LHCN-M2 (cell line): ENCODE results near the gene FOXD4. TPM values are rescaled to one million over a fixed set of nuclear protein-coding genes. Genes with fewer than 3 reads are reported as not detected.
"Not testable (repeated sequence)": the region's sequence is repeated elsewhere in the genome, so short reads cannot be mapped to it uniquely, and the experiment has no call there.

Experiments used
- DNase-seq: peaks from one replicate; pipeline ENCODE4 v3.0.0-alpha.2; 2012; ENCODE audit warnings: low read depth
- polyA plus RNA-seq: library from polyadenylated mRNA; unstranded; fragments of >200 nt; gene quantifications from one replicate; pipeline ENCODE4 v1.2.1, GENCODE V29; 2012; ENCODE audit warnings: missing spikeins
- total RNA-seq: library from RNA; depleted of rRNA; stranded (reverse); fragments of >200 nt; gene quantifications from 2 replicates; pipeline ENCODE4 v1.2.3, GENCODE V29; 2014; rRNA removed

FOXD4 gene
- total RNA-seq, result 0.06 and 0.52 TPM in 2 replicates
- 0.13 TPM for polyA plus RNA-seq

DNA sequence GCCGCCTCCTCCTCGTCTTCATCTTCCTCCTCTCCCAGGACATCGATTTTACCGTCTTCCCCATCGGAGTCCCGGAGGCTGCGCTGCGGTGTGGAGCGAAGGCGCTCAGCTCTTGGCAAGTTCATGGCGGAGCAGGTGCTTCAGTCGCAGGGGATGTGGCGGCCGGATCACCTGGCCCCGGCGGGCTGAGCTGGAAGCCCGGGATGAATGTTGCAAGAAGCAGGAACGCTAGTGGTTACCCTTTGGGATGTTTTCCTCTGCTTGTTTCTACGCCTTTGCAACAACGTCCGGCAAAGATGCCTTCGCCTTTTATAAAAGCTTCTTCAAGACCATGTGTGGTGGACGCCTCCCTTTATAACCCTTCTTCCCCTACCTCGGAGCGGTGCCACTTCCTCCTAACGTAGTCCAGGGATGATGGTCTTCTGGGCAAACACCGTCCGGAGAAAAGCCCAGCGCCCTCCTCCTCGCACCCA, at the start of gene FOXD4:
Gene FOXD4 (minus strand): TSS at position 423 of the 473 bp plus-strand sequence. CDS start 298 bp downstream, at position 125.
- not testable (repeated sequence) for DNase-seq

DNA sequence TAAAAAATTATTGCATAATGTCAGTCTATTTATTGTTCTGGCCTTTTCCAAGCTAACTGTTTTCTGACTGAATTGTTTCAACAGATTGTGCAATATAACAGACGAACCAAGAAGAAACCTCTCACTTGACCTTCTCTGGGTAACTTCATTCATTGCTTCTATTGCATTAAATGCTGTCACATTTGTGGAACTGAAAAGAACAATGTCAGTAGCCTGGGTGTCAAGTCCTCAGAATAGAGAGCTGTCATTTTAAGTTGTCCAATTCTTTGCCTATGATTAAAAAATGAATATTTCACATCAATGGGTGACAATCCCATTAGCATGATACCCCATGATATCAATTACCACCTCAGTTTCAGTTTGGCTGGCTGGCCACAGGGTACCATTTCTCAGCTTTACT, 41.7 kb upstream of the FOXD4 start:
- DNase-seq, result not testable (repeated sequence)

DNA sequence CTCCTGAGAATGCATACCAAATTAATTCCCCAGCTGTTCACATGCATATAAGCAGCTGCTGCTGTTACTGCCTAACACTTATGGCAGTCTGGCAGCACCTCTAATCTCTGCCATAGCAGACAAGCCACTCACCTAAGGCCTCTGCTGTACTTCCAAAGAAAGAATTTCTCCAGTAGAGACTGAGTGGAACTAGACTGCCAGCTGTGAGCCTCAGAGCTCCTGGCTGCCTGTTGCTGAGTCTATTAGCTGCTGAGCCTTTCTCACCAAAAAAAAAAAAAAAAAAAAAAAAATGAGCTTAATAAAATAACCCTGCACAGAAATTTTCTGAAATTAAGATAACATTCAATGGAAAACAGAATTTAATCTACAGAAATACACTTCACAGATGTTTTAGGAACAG, 33.0 kb upstream of the FOXD4 start:
- DNase-seq, result peak; percentile 0

DNA sequence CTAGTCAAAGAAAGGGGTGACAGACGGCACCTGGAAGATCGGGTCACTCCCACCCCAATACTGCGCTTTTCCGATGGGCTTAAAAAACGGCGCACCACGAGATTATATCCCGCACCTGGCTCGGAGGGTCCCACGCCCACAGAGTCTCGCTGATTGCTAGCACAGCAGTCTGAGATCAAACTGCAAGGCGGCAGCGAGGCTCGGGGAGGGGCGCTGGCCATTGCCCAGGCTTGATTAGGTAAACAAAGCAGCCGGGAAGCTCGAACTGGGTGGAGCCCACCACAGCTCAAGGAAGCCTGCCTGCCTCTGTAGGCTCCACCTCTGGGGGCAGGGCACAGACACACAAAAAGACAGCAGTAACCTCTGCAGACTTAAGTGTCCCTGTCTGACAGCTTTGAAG, 21.7 kb upstream of the FOXD4 start:
- DNase-seq, result not testable (repeated sequence)

DNA sequence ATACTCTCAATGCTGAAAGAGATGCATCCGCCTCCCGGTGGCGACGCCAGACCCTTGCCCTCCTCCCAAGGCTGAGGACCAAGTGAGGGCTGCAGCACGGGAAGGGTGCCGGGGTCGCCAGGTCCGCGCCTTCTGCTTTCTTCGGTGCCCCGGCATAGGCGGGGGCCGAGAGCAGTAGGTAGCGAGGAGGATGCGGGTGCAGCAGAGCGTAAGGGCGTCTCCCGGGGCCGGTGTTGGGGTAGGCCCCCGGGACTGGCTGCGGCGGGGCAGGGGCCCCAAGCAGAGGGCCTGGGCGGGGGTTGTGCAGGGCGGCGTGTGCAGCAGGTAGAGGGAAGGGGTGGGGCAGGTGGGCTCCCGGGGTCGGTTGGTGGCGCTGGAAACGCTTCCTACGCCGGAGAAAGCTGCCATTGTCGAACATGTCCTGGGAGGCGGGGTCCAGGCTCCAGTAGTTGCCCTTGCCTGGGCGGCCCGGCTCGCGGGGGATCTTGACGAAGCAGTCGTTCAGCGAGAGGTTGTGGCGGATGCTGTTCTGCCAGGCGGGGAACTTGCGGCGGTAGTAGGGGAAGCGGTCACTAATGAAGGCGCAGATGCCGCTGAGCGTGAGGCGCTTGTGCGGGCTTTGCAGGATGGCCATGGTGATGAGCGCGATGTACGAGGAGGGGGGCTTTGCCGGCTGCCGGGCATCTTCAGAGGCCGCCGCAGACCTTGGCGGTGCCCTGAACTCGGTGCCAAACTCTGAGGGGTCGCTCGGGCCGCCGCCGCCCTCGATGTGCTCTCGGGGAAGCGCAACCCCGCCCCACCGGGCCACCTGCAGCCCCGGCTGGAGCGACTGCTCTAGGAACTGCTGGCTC, 848 bp downstream of the FOXD4 start:
- not testable (repeated sequence) for DNase-seq

DNA sequence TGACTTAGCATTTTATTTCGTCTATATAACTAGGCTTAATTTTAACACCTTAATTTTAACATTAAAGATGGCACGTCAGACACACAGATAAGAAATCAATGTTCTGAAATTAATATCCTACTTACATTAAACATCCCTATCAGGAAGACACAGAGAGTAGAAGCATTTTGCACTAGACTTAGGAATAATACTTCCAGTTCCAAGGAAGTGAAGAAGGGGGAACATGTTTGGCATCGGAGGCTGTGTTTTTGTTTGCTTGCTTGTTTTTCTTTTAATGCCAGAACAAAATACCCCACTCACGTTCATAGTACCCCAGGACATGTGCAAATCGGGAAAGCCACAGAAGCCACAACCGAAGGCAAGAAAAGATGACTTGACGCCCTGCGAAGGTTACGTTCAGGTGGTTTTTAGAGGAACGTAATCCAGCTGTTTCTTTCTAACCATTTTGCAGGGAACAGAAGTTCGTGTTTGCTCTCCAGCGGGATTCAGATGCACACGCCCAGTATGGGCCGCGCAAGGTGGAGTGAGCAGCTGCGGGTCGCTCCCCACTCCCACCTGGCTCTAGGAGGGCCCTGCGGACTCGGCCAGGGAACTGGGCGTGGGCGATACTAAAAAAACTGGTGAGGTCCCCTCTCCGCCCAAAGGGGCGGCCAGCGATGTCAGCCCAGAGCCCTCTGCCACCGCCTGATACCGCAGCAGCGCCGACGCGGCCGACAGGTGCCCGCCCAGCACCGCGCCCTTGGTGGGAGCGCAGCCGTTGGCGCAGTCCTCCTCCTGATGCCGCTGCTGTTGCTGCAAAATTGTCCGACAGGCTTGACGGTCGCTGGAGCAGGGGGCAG, 1.8 kb downstream of the FOXD4 start:
- not testable (repeated sequence) for DNase-seq

DNA sequence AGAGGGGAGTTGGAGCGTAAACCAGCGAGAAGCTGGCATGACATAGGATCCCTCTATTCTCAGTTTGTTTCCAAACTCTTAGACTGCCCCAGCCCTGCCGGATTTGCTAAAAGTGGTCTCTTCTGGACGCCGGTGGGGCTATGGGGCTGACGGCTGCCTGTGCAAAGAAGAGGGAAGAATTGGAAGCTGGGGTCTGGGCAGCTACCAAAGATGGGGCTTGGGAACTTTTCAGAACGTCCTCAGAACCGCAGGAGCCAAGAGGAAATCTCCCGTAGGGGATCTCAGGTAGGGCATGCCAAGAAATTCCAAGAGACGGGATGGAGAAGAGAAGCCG, 3.1 kb downstream of the FOXD4 start:
- DNase-seq, result not testable (repeated sequence)

DNA sequence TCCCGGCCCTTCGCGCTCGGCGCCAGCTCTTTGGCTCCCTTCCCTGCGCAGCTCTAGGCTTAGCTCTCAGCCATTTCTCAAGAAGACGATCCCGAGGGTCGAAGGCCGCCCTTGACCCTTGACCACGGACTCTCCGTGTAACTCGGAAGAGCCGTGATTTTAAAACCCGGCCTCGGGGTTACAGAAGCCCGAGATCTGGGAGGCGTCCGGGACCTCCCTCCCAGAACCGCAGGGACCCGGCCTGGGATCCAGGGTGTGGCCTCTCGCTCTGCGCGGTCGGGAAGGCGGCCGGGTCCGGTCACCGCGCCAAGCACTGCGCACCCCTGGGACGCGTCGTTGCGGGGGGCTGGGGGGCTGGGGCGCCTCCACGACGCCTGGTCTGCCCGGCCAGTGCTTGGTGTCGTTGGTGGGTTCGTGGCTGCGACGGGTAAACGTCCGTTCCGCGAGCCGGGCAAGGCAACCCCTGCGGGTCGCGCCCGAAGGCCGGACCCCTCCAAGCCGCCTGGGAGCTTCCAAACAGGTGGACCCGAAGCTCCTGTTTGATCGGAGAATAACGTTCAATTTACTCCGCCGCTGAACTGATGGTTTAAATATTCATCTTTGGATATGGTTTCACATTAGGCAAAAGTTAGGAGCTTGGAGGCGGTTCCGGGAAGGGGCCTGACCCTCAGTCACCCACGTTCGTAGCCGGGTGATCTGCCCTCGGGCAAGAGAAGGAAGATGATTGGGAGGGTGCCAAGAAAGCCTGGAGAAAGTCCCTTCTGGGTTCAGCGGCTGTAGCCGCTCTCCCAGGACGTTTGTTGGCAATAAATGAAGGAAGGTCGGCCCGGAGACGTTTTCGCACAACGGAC, 3.7 kb downstream of the FOXD4 start:
- peak; percentile 2 for DNase-seq

DNA sequence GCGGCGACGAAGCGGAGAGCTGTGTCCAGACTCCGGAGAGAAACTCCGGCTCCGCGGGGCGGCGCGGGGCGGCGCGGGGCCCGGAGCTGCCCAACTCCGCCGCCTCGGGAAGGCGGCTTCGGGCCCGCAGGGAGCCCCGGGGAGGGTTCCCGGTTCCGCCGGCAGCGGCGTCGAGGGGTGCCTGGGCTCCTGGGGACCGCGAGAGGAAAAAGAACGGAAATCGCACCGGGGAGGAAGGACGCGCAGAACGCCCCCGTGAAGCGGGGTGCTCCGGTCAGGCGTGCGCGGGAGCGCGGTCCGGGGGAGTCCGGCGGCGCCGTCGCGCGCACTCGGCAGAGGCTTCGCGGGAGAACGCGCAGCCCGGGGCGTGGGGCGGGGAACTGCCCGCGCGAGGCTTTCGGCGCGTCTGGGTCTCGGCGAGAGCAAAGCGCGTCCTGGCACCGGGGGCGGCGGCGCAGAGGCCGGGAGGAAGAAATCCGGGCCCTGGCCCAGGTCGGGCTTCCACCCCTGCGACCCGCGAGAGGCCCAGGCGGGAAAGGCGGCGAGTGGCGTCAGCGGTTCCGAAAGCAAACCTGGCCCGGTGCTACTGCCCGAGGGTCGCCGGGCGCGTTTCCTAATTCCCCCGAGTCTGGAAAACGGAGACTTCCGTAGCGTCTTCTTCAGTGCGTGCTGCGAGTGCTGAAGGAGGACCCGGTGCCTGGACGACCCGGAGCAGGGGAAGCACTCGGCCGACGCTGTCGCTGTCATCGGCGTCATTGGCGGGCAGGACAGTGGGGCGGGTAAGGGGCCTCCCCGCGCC, 4.5 kb downstream of the FOXD4 start:
- peak; percentile 1 for DNase-seq

DNA sequence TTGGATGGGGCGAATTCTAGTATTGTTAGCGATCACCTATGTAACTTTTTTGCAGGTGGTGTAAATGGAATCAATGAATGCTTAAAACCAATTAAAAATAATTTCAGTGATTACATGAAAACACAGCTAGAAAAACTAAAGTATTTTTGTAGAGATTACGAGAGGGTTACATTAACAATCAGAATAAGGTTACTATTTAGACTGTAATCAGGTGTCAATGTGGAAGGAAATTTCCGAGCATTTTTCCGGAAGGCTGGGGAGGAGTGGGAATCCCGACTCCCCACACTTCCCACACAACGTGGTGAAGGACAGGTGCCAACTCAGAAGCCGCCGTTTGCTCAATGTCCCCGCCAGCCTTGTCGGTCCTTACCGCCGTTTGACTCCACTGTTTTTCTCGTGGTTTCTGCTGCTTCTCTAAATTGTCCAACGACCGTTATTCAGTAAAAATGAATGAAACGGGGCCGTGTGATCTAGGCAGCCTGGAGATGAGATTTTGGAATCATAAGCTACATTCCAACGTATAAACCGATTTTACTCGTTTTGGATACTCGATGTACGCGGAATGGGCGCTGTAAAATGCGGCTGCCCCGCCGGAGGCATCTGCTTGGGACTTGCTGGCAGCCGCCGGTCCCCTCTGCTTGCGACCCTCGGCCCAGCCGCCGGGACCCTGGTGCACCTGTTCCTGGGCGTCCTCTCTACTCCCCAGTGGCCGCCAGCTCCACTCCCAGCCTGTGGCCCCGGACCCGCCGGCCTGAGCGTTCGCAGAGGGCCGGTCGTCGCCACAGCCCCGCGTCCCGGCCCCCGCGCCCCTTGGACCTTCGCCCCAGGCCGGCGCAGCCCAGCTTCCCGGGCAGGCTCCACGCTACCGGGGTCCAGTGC, 5.4 kb downstream of the FOXD4 start:
- DNase-seq, result peak; percentile 1

DNA sequence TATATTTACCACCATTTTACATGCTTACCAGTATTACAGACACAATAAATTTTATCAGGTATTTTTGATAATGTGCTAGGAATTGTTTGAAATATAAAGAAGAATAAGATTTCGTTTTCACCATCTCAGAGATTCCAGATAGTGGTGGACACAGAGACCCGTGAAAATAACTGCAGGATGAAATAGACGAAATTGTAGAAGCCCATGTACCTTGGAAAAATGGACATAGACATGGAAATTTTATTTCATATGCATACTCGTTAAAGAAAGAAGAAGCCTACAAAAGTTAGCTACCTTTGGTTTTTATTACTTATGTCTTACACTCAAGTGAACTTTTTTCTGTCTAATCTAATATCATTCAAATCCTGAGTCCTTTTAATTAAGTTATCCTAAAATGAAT, 7.5 kb downstream of the FOXD4 start:
- not testable (repeated sequence) for DNase-seq

DNA sequence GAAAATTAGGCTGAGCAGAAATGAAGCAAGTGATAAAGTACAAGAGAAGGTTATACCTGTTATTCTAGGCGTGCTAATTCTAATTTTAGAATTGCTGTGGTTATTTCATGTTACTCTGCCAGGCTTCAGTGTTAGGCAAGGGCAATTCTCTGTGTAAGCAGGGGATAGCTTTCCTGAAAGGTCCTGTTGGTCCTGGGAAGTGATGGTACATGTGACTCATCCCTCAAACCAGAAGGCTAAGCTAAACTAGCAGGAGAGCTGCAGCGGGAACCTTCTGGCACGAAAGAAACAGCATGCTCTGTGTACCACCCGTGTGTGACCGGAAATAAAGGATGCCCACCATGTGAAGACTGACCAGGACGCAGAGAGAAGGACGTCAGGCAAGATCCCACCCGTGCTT, 8.7 kb downstream of the FOXD4 start:
- DNase-seq, result peak; percentile 40

DNA sequence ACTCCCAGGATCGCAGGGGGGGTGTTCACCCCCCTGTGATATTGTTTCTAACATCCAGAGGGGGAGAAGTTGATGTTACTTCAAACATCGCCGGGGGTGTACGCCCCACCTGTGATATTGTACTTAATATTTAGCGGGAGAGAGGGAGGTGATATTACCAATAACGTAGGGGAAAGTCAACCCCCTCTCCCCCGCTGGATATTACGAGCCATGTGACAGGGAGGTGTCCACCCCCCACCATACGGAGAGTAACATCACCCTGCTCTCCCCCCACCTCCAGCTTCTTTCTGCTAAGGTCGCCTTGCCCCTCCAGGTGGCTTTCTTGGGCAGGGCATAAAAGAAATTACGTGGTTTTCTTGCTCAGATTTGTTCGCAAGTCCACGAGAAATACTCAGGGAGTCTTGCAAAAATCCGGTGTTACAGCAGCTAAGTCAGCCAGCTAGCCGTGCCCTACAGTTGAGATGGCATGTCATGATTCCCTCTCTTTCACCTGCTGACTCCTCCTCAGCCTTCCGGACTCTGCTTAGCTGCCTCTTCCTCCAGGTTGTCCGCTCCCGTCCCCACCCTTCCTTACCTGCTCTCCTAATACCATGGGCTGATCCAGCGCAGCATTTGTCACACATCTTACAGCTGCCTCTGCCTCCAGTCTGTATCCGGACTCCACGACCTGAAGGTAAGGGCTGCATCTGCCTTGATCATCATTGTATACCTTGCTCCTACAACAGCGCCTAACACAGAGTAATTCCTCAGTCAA, 9.3 kb downstream of the FOXD4 start:
- not testable (repeated sequence) for DNase-seq

DNA sequence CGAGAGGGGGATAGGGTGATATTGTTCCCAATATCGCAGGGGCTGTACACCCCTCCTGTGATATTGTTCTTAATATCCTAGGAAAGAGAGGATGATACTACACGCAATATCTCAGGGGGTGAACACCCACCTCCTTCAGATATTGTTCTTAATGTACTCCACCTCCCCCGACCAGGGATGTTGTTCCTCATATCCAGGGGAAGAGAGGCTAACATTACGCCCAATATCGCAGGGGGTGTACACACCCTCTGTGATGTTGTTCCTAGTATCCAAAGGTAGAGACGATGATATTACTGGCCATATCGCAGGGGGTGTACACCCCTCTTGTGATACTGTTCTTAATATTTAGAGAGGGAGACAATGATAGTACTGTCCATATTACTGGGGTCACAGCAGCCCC, 12.2 kb downstream of the FOXD4 start:
- not testable (repeated sequence) for DNase-seq

DNA sequence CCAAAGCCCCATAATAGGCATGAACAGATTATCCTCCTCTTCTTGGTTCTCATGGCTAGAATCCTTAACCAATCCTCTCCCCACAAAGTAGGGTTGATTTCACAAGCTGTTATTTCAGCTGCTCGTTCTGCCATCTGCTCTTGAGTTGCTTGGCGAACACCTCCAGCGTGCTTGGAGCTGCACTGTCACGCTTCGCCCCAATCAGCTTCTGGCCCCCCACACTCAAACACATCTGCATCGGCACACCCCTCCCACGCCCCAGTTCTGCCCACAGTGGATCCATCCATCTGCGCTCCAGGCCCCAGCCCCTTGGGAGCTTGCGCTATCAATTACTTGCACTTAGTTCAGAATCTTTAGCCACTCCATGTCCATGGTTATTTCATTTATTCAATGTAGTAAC, 17.8 kb downstream of the FOXD4 start:
- not testable (repeated sequence) for DNase-seq

DNA sequence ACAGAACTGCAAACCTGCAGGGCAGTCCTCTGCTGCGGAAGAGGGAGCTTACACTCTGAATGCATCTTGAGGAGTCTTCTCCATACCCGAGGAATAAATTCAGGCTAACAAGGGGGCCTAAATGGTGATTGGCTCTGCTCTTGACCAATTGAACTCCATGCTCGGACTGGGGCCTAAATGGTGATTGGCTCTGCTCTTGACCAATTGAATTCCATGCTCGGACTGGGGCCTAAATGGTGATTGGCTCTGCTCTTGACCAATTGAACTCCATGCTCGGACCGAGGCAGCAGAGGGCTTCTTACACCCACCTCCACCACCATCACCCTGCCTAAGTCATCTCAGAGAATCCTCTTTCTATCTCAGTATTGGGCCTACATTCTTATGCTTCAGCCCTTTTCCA, 18.4 kb downstream of the FOXD4 start:
- peak; percentile 1 for DNase-seq

DNA sequence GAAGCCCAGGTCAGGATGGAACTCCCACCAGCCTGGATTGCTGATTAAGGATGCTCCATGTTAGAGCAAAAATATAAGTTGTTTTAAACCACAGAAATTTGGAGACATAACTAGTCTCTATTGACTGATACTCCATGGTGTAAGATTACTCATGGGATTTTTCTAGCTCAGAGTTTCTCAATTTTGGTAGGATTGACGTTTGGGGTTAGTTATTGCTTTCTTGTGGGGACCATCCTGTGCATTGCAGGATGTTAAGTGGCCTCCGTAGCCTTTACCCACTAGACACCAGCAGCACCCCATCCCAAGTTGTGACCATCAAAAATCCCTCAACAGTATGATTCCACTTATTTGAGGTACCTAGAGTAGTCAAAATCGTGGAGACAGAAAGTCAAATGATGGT, 19.4 kb downstream of the FOXD4 start:
- DNase-seq, result not testable (repeated sequence)

DNA sequence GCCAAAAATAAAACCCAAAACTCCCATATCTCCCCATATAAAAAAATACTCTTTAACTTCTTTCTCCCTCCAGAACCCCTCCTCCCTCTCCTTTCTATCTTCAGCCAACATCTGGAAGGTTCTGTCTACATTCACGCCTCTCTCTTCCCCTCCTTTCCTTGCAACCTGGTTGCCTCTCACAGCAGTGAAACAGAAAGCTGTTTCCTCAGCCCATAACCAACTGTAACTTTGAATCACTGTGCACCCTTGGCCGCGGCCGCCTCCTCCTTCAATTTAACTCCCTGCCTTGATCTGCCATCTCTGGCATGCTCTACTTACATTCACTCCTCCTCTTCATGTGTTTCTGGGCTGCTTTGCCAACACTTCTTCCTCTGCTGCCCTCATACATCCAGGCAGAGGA, 23.2 kb downstream of the FOXD4 start:
- DNase-seq, result not testable (repeated sequence)

DNA sequence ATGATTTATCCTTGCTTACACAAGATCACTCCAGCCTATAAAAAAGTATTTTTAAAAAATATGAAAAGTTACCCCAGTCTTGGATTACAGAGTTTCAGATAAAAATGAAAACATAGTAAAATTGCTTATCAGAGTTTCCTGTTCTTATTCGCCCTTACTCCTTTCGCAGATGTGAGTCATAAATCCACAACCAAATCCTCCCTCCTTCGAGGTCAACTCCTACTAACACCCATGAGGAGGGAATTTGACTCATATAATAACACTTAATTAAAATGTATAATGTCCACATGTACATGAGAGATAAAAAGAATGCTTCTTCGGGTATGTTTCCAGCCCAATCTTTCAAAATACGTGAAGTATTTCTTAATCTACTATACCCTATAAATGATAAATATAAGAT, 23.9 kb downstream of the FOXD4 start:
- DNase-seq, result not testable (repeated sequence)
